ENCODE measurements around the gene ZNF101. TPM values are rescaled to one million over a fixed set of nuclear protein-coding genes. Genes with fewer than 3 reads are reported as not detected.

Gene ZNF101
- total and polyA plus RNA-seq, 9 of the 15 experiments (the other 6 are each of a cell fraction or from before 2014, with no cell fraction given), result 9.6 to 20.3 (median 12.4) TPM

DNA sequence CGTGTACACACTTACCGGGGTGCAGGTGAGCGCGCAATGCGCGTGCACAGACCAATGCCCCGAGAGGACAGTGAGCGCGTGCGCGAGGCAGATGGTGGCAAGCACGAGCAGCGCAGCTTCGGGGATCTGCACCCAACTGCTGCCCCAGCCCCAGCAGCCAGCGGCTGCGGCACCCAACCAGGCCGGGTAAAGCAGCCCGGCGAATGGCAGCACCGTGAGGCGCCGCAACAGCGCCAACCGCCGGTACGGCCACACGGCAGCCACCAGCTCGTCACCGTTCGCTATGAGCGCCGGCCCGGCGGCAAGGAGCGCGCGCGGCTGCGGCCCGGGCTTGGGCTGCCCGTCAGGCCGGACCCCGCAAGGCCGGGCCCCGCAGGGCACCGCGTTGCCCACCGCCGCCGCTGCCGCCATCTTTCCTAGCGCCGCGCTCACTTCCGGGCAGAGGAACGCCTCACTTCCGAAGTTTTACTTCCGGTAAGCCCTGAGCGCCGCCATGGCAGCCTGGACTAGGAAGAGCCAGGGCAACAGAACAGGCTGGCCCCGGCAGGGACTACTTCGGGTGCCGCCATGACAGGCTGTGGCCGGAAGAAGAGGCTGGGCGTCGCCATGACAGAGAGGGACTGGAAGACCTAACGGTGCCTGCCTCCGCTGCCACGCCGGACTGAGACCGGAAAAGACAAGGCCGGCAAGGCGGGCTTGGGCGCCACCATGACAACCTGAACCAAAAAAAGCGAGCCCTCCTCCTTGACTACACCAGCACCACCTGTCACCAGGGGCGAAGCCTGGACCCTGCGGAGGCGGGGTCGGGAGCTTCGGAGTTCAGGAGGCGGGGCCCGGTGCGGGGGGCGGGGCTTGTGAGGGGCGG is 5.2 kb upstream of the ZNF101 start, which contains the start of gene ATP13A1 (continued):
- peak; percentile 75; the same call in 1 of the 2 replicates for TF ChIP-seq OTX1 (CRISPR knock-in tag; IDR thresholded peaks at IDR 0.05)
- TF ChIP-seq ZNF76 (CRISPR knock-in tag; IDR thresholded peaks at IDR 0.05; ENCODE audit: borderline replicate concordance), result 0 out of 2 replicates have a peak, but pooled peaks have one; percentile 68
- TF ChIP-seq CUX1 (CRISPR knock-in tag; IDR thresholded peaks at IDR 0.05), result no peak
- no peak for TF ChIP-seq NBN (IDR thresholded peaks at IDR 0.05; ENCODE audit: low read depth)
- no peak for TF ChIP-seq EWSR1 (IDR thresholded peaks at IDR 0.05; ENCODE audit: borderline replicate concordance, low read depth, partially characterized antibody)
- peak; percentile 48; the same call in 1 of the 2 replicates for TF ChIP-seq VEZF1 (CRISPR knock-in tag; IDR thresholded peaks at IDR 0.05)
- TF ChIP-seq HMGN3 (IDR thresholded peaks at IDR 0.05; ENCODE audit: borderline replicate concordance, extremely low read depth, insufficient read length, low read depth, low read length), result peak; percentile 28
- TF ChIP-seq ZNF77 (CRISPR knock-in tag; IDR thresholded peaks at IDR 0.05), result no peak
- TF ChIP-seq TFE3 (CRISPR knock-in tag; IDR thresholded peaks at IDR 0.05), result no peak
- peak; percentile 89 for TF ChIP-seq ZNF644 (tag; IDR thresholded peaks at IDR 0.05; ENCODE audit: low read depth)
- peak; percentile 71 for TF ChIP-seq CREM (IDR thresholded peaks at IDR 0.05; ENCODE audit: low read depth)
- no peak for TF ChIP-seq ZNF354B (CRISPR knock-in tag; IDR thresholded peaks at IDR 0.05)
- TF ChIP-seq, protein P1, sequence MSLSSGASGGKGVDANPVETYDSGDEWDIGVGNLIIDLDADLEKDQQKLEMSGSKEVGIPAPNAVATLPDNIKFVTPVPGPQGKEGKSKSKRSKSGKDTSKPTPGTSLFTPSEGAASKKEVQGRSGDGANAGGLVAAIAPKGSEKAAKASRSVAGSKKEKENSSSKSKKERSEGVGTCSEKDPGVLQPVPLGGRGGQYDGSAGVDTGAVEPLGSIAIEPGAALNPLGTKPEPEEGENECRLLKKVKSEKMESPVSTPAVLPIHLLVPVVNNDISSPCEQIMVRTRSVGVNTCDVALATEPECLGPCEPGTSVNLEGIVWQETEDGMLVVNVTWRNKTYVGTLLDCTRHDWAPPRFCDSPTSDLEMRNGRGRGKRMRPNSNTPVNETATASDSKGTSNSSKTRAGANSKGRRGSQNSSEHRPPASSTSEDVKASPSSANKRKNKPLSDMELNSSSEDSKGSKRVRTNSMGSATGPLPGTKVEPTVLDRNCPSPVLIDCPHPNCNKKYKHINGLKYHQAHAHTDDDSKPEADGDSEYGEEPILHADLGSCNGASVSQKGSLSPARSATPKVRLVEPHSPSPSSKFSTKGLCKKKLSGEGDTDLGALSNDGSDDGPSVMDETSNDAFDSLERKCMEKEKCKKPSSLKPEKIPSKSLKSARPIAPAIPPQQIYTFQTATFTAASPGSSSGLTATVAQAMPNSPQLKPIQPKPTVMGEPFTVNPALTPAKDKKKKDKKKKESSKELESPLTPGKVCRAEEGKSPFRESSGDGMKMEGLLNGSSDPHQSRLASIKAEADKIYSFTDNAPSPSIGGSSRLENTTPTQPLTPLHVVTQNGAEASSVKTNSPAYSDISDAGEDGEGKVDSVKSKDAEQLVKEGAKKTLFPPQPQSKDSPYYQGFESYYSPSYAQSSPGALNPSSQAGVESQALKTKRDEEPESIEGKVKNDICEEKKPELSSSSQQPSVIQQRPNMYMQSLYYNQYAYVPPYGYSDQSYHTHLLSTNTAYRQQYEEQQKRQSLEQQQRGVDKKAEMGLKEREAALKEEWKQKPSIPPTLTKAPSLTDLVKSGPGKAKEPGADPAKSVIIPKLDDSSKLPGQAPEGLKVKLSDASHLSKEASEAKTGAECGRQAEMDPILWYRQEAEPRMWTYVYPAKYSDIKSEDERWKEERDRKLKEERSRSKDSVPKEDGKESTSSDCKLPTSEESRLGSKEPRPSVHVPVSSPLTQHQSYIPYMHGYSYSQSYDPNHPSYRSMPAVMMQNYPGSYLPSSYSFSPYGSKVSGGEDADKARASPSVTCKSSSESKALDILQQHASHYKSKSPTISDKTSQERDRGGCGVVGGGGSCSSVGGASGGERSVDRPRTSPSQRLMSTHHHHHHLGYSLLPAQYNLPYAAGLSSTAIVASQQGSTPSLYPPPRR (CRISPR knock-in tag; IDR thresholded peaks at IDR 0.05; ENCODE audit: borderline replicate concordance), result 0 out of 2 replicates have a peak, but pooled peaks have one; percentile 24
